H9 (cell line): ENCODE data around the gene S1PR3. TPM values are rescaled to one million over a fixed set of nuclear protein-coding genes. Genes with fewer than 3 reads are reported as not detected.

ENCODE experiments used
- DNase-seq: peaks from one replicate; pipeline ENCODE4 v3.0.0-alpha.2; 2017
- H2AFZ ChIP-seq: one replicate; pipeline ENCODE4 v1.6.1; 2013; ENCODE audit warnings: mild to moderate bottlenecking, low read length, control low read depth, moderate library complexity
- H2AK5ac ChIP-seq: 2 replicates; pipeline ENCODE4 v1.6.1; 2013; ENCODE audit warnings: low read length, control low read depth, mixed read lengths; ENCODE audit not compliant: insufficient read length
- H2BK120ac ChIP-seq: one replicate; pipeline ENCODE4 v1.6.1; 2013; ENCODE audit warnings: low read depth, mild to moderate bottlenecking, low read length, control low read depth, inconsistent platforms; ENCODE audit not compliant: poor library complexity, severe bottlenecking
- H2BK12ac ChIP-seq: 2 replicates; pipeline ENCODE4 v1.6.1; 2013; ENCODE audit warnings: low read length, control low read depth, mixed read lengths, low read depth; ENCODE audit not compliant: insufficient read length
- H2BK15ac ChIP-seq: 2 replicates; pipeline ENCODE4 v1.6.1; 2013; ENCODE audit warnings: low read depth, low read length, control low read depth
- H2BK20ac ChIP-seq: one replicate; pipeline ENCODE4 v1.6.1; 2013; ENCODE audit warnings: low read depth, mild to moderate bottlenecking, low read length, control low read depth, inconsistent platforms; ENCODE audit not compliant: poor library complexity, severe bottlenecking
- H2BK5ac ChIP-seq: 2 replicates; pipeline ENCODE4 v1.6.1; 2013; ENCODE audit warnings: low read length, control low read depth, mixed read lengths; ENCODE audit not compliant: insufficient read length
- H3K14ac ChIP-seq: 2 replicates; pipeline ENCODE4 v1.6.1; 2013; ENCODE audit warnings: low read length, control low read depth; ENCODE audit not compliant: insufficient read depth
- H3K18ac ChIP-seq: 2 replicates; pipeline ENCODE4 v1.6.1; 2013; ENCODE audit warnings: low read depth, mild to moderate bottlenecking, mixed read lengths, low read length, control low read depth; ENCODE audit not compliant: insufficient read length
- H3K23ac ChIP-seq: 2 replicates; pipeline ENCODE4 v1.6.1; 2013; ENCODE audit warnings: low read length, control low read depth, mixed read lengths, low read depth; ENCODE audit not compliant: insufficient read length
- H3K23me2 ChIP-seq: 2 replicates; pipeline ENCODE4 v1.6.1; 2013; ENCODE audit warnings: low read depth, mild to moderate bottlenecking, mixed read lengths, low read length, control low read depth; ENCODE audit not compliant: insufficient read length, poor library complexity, severe bottlenecking
- H3K27ac ChIP-seq: 2 replicates; pipeline ENCODE4 v1.5.1; 2013; ENCODE audit warnings: low read length, control low read depth, mixed read lengths, low read depth; ENCODE audit not compliant: insufficient read length
- H3K27me3 ChIP-seq: 2 replicates; pipeline ENCODE4 v1.6.1; 2013; ENCODE audit warnings: low read length, control low read depth, inconsistent platforms; ENCODE audit not compliant: insufficient read depth
- H3K4ac ChIP-seq: 2 replicates; pipeline ENCODE4 v1.6.1; 2013; ENCODE audit warnings: low read depth, mild to moderate bottlenecking, control low read depth, inconsistent platforms, low read length, moderate library complexity
- H3K4me1 ChIP-seq: 2 replicates; pipeline ENCODE4 v1.6.1; 2013; ENCODE audit warnings: low read length, control low read depth, inconsistent platforms; ENCODE audit not compliant: insufficient read depth
- H3K4me2 ChIP-seq: 2 replicates; pipeline ENCODE4 v1.6.1; 2013; ENCODE audit warnings: low read length, control low read depth, mixed read lengths; ENCODE audit not compliant: insufficient read length, insufficient read depth
- H3K56ac ChIP-seq: 2 replicates; pipeline ENCODE4 v1.6.1; 2013; ENCODE audit warnings: low read depth, mild to moderate bottlenecking, mixed read lengths, low read length, control low read depth; ENCODE audit not compliant: insufficient read length
- H3K79me1 ChIP-seq: 2 replicates; pipeline ENCODE4 v1.6.1; 2013; ENCODE audit warnings: low read depth, mild to moderate bottlenecking, moderate library complexity, low read length, control low read depth, inconsistent platforms; ENCODE audit not compliant: insufficient read depth, poor library complexity, severe bottlenecking
- H3K79me2 ChIP-seq: 2 replicates; pipeline ENCODE4 v1.6.1; 2013; ENCODE audit warnings: low read length, control low read depth, inconsistent platforms; ENCODE audit not compliant: insufficient read depth
- H3K9ac ChIP-seq: 2 replicates; pipeline ENCODE4 v1.6.1; 2013; ENCODE audit warnings: low read length, control low read depth, mixed read lengths; ENCODE audit not compliant: insufficient read length; ENCODE audit errors: extremely low read depth
- H3K9me3 ChIP-seq: one replicate; pipeline ENCODE4 v1.6.1; 2013; ENCODE audit warnings: low read depth, low read length, inconsistent platforms; ENCODE audit not compliant: control insufficient read depth
- H3T11ph ChIP-seq: one replicate; pipeline ENCODE4 v1.6.1; 2013; ENCODE audit warnings: mild to moderate bottlenecking, low read length, control low read depth, inconsistent platforms
- H4K20me1 ChIP-seq: one replicate; pipeline ENCODE4 v1.6.1; 2013; ENCODE audit not compliant: control insufficient read depth, insufficient read length, insufficient read depth
- H4K5ac ChIP-seq: 2 replicates; pipeline ENCODE4 v1.6.1; 2013; ENCODE audit warnings: low read depth, mild to moderate bottlenecking, mixed read lengths, low read length, control low read depth; ENCODE audit not compliant: insufficient read length
- H4K8ac ChIP-seq: replicated peaks from 2 replicates; pipeline ENCODE4 v1.6.1; 2013; ENCODE audit warnings: low read length, control low read depth, mixed read lengths, low read depth; ENCODE audit not compliant: insufficient read length
- H4K91ac ChIP-seq: 2 replicates; pipeline ENCODE4 v1.6.1; 2013; ENCODE audit warnings: low read depth, mild to moderate bottlenecking, moderate library complexity, mixed read lengths, low read length, control low read depth; ENCODE audit not compliant: insufficient read length
- H3K27ac Mint-ChIP-seq, 3 experiments: 2 replicates in 2 of 3; 3 replicates in 1 of 3; pipeline ENCODE4 v1.8.0; 2020 to 2021; ENCODE audit warnings: mixed read lengths in 3 of 3, mild to moderate bottlenecking in 1 of 3, moderate library complexity in 1 of 3
- H3K27me3 Mint-ChIP-seq: 2 replicates; pipeline ENCODE4 v1.8.0; 2021; ENCODE audit warnings: low read depth, mild to moderate bottlenecking, moderate library complexity, mixed read lengths
- H3K36me3 Mint-ChIP-seq, 3 experiments: 2 replicates in 2 of 3; 3 replicates in 1 of 3; pipeline ENCODE4 v1.8.0; 2020 to 2021; ENCODE audit warnings: low read depth in 3 of 3, mixed read lengths in 3 of 3; ENCODE audit not compliant: insufficient read depth in 1 of 3
- H3K4me1 Mint-ChIP-seq, 2 experiments: 2 replicates each; pipeline ENCODE4 v1.8.0; 2020; ENCODE audit warnings: mixed read lengths in 2 of 2
- H3K4me3 Mint-ChIP-seq, 2 experiments: 2 replicates in 1 of 2; 3 replicates in 1 of 2; pipeline ENCODE4 v1.8.0; 2020 to 2021; ENCODE audit warnings: mild to moderate bottlenecking in 2 of 2, mixed read lengths in 2 of 2, moderate library complexity in 1 of 2
- H3K9me3 Mint-ChIP-seq, 2 experiments: 2 replicates in 1 of 2; 3 replicates in 1 of 2; pipeline ENCODE4 v1.8.0; 2020; ENCODE audit warnings: mild to moderate bottlenecking in 2 of 2, mixed read lengths in 2 of 2, moderate library complexity in 1 of 2
- CTCF ChIP-seq: fragments of 200-600 bp; sonication (generic); conservative IDR thresholded peaks from 3 replicates; pipeline ENCODE4 v1.8.0; 2021; ENCODE audit warnings: antibody characterized with exemption, mild to moderate bottlenecking
- WGBS: extraction: QIAGEN DNeasy Blood & Tissue Kit; methylation state at CpG from one replicate; pipeline ENCODE4 v1.1.7; 2013; ENCODE audit warnings: missing lambda C conversion rate, low lambda C conversion rate, mixed read lengths; ENCODE audit not compliant: insufficient read length; ENCODE audit errors: extremely low coverage; 5-methylcytosine and 5-hydroxymethylcytosine counted together
- total RNA-seq: library from RNA; stranded (reverse); gene quantifications from 2 replicates; pipeline ENCODE4 v1.2.1, GENCODE V29; 2021

S1PR3 gene
- total RNA-seq, 1 experiment from 2014 or later, result 3.3 TPM

DNA sequence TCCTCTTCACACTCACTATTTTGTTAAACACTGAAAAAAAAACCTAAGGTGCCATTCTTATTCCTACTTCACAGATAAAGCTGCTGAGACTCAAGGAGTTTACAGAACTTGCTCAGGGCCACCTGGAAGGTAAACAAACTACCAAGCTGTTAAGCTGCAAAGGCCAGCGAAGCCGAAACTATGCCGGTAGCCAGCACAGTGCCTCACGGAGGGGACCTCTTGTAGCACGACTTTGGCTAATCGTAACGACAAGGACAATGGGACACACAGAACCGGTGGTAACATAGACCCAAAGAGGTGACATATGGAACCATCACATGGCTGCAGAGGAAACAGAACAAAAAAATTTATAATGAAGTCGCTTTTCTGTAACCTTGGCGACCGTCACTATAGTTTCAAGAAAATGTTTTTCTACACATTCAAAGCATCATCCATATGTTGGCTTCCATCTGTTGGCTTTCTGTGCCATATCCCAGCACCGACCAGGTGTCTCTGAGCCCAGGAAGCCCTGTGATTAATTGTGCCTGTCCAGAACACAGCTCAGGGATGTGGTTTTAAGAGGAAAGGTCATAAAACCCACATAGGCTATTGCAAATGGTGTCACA, 60.3 kb downstream of the S1PR3 start:
- Histone ChIP-seq H2BK120ac (no peak overlapping the region), H4K91ac (no peak overlapping the region)
- H3K27ac Mint-ChIP-seq, result no peak overlapping the region

More for the DNA sequence above, 60.3 kb downstream of the S1PR3 start:
- TF ChIP-seq CTCF, result no peak
- Histone ChIP-seq H3K23me2 (no peaks in the 10 kb centered on the region), H3K4ac (no peak overlapping the region), H3K56ac (no peak overlapping the region), H3T11ph (no peak overlapping the region), H3K79me1 (no peaks in the 10 kb centered on the region), H2BK12ac (no peak overlapping the region), H3K23ac (no peak overlapping the region), H3K14ac (no peak overlapping the region), H2BK20ac (no peak overlapping the region), H4K20me1 (no peaks in the 10 kb centered on the region), H2AFZ (no peak overlapping the region), H3K9ac (no peak overlapping the region), H2BK5ac (no peak overlapping the region), H3K27me3 (no peaks in the 10 kb centered on the region), H3K79me2 (no peaks in the 10 kb centered on the region), H2BK15ac (no peak overlapping the region), H3K27ac (no peak overlapping the region), H3K18ac (no peak overlapping the region), H3K4me2 (no peak overlapping the region), H2AK5ac (no peak overlapping the region), H4K5ac (no peak overlapping the region), H4K8ac (no peak overlapping the region), H3K4me1 (no peaks in the 10 kb centered on the region), H3K9me3 (no peaks in the 10 kb centered on the region)
- H3K36me3 Mint-ChIP-seq, result no peaks in the 10 kb centered on the region
- DNase-seq, result no peak
- H3K4me3 Mint-ChIP-seq, result no peak overlapping the region
- H3K27me3 Mint-ChIP-seq, result no peaks in the 10 kb centered on the region
- H3K9me3 Mint-ChIP-seq, result no peaks in the 10 kb centered on the region
- peaks cover 0 to 4% of the 10 kb centered on the region in 2 experiments; a peak in 1 of 4 replicates for H3K4me1 Mint-ChIP-seq
- no CpG with 5 or more reads among the region's 12 CpGs for WGBS
